PC-3 (cell line): ENCODE results near the gene ETNK2.

ENCODE experiments used
- EZH2 ChIP-seq: fragments of 300-600 bp; sonication (generic); IDR thresholded peaks from one replicate; pipeline ENCODE4 v1.6.1; 2017; ENCODE audit warnings: antibody characterized with exemption, mild to moderate bottlenecking, low read length; ENCODE audit not compliant: unreplicated experiment
- EZH2phosphoT487 ChIP-seq: fragments of 300-600 bp; sonication (generic); IDR thresholded peaks from 2 replicates; pipeline ENCODE4 v1.6.1; 2018; ENCODE audit warnings: mild to moderate bottlenecking, antibody characterized with exemption, low read length, borderline replicate concordance
- TF ChIP-seq, protein P1 (sequence below): fragments of 300-600 bp; sonication (generic); conservative IDR thresholded peaks from 2 replicates; pipeline ENCODE4 v1.5.1; 2017; ENCODE audit warnings: antibody characterized with exemption, low read depth, mild to moderate bottlenecking, low read length

DNA sequence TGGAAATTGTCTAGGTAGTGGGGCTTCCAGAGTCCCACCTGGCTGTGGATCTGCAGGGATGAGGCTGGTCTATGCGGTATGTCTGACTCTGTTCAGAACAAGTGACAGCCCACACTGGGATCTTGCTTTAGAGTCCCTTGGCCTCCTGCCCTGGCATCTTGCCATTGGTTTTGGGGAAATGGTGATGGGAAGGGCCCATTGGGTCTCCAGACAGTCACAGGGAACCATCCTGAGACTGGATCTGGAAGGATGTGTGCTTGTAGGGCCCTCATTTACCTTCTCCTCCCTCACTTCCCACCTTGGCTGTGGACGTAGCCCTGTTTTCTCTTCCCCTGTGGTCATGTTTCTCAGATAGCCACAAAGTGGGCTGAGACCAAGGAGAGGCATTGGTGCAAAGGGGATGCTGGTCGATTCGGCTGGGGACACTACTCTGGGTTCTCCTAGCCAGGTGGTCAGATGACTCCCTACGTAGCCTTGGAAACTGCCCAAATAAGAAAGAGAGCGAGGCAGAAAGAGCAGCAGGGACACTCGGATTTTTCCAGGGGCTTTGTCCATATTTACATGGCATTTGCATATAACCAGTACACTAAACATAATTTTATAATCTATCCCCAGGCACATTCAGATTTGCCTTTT, 63.8 kb downstream of the ETNK2 start:
- TF ChIP-seq, protein P1, sequence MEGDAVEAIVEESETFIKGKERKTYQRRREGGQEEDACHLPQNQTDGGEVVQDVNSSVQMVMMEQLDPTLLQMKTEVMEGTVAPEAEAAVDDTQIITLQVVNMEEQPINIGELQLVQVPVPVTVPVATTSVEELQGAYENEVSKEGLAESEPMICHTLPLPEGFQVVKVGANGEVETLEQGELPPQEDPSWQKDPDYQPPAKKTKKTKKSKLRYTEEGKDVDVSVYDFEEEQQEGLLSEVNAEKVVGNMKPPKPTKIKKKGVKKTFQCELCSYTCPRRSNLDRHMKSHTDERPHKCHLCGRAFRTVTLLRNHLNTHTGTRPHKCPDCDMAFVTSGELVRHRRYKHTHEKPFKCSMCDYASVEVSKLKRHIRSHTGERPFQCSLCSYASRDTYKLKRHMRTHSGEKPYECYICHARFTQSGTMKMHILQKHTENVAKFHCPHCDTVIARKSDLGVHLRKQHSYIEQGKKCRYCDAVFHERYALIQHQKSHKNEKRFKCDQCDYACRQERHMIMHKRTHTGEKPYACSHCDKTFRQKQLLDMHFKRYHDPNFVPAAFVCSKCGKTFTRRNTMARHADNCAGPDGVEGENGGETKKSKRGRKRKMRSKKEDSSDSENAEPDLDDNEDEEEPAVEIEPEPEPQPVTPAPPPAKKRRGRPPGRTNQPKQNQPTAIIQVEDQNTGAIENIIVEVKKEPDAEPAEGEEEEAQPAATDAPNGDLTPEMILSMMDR, result no peak
- TF ChIP-seq EZH2, result no peak
- TF ChIP-seq EZH2phosphoT487, result no peak
